CD14-positive monocyte (primary cell): ENCODE results near the gene MAP3K3. TPM values are rescaled to one million over a fixed set of nuclear protein-coding genes. Genes with fewer than 3 reads are reported as not detected.

Source experiments
- DNase-seq, 3 donors: peaks; one replicate each; pipeline ENCODE4 v3.0.0-alpha.2; 2011 to 2022
- H2AFZ ChIP-seq: 2 replicates; pipeline ENCODE4 v1.6.0; 2012; ENCODE audit warnings: mild to moderate bottlenecking, low read depth, low read length, inconsistent platforms; ENCODE audit not compliant: insufficient read depth, poor library complexity, severe bottlenecking
- H3K27ac ChIP-seq, 2 donors: 1 replicate in 1 of 2; 2 replicates in 1 of 2; pipeline ENCODE4 v1.5.1; 2012 to 2013; ENCODE audit warnings: low read length in 2 of 2, control low read depth in 1 of 2, inconsistent platforms in 1 of 2, low read depth in 1 of 2, mild to moderate bottlenecking in 1 of 2
- H3K27me3 ChIP-seq, 2 donors: one replicate each; pipeline versions ENCODE4 v1.6.0 to v1.6.1; 2011 to 2013; ENCODE audit warnings: low read length in 2 of 2; ENCODE audit not compliant: control insufficient read depth in 2 of 2, insufficient read depth in 2 of 2
- H3K36me3 ChIP-seq, 2 donors: replicated peaks in 1 of 2; 1 replicate in 1 of 2; 2 replicates in 1 of 2; pipeline versions ENCODE4 v1.5.1 to v1.6.1; 2012 to 2013; ENCODE audit warnings: low read length in 2 of 2, control low read depth in 1 of 2, inconsistent platforms in 1 of 2, mild to moderate bottlenecking in 1 of 2; ENCODE audit not compliant: insufficient read depth in 2 of 2, control insufficient read depth in 1 of 2
- H3K4me1 ChIP-seq, 2 donors: 1 replicate in 1 of 2; 2 replicates in 1 of 2; pipeline versions ENCODE4 v1.5.1 to v1.6.1; 2012 to 2013; ENCODE audit warnings: low read length in 2 of 2, control low read depth in 1 of 2, inconsistent platforms in 1 of 2, mild to moderate bottlenecking in 1 of 2, moderate library complexity in 1 of 2; ENCODE audit not compliant: insufficient read depth in 2 of 2, control insufficient read depth in 1 of 2
- H3K4me2 ChIP-seq: replicated peaks from 2 replicates; pipeline ENCODE3; 2012; ENCODE audit warnings: low read length, moderate library complexity, mild to moderate bottlenecking; ENCODE audit not compliant: poor library complexity, severe bottlenecking; ENCODE audit errors: extremely low read depth
- H3K4me3 ChIP-seq, 3 experiments: fragments of 200-600 bp in 1 of 3; sonication (generic) in 1 of 3; replicated peaks in 1 of 3; 1 replicate in 2 of 3; 2 replicates in 1 of 3; pipeline ENCODE4 v1.5.1; 2011 to 2013; ENCODE audit warnings: low read length in 3 of 3, mild to moderate bottlenecking in 3 of 3, control low read depth in 2 of 3, low read depth in 2 of 3, inconsistent platforms in 1 of 3, moderate library complexity in 1 of 3
- H3K79me2 ChIP-seq: 2 replicates; pipeline ENCODE4 v1.6.0; 2012; ENCODE audit warnings: mild to moderate bottlenecking, control low read depth, inconsistent platforms, low read length, moderate library complexity; ENCODE audit not compliant: insufficient read depth
- H3K9ac ChIP-seq: 2 replicates; pipeline ENCODE4 v1.6.0; 2017; ENCODE audit warnings: low read length, mild to moderate bottlenecking; ENCODE audit not compliant: insufficient read depth, poor library complexity, severe bottlenecking
- H3K9me3 ChIP-seq, 2 donors: replicated peaks in 1 of 2; 1 replicate in 1 of 2; 2 replicates in 1 of 2; pipeline versions ENCODE4 v1.5.1 to v1.6.1; 2012 to 2013; ENCODE audit warnings: low read length in 2 of 2, control low read depth in 1 of 2; ENCODE audit not compliant: control insufficient read depth in 1 of 2, insufficient read depth in 1 of 2
- H4K20me1 ChIP-seq: 2 replicates; pipeline ENCODE4 v1.6.0; 2012; ENCODE audit warnings: mild to moderate bottlenecking, low read length, control low read depth, moderate library complexity; ENCODE audit not compliant: insufficient read depth
- H3K27ac Mint-ChIP-seq, 7 donors: one replicate each; pipeline ENCODE4 v1.8.0; 2020; ENCODE audit warnings: mild to moderate bottlenecking in 7 of 7, mixed read lengths in 7 of 7, moderate library complexity in 6 of 7, inconsistent platforms in 2 of 7
- H3K27me3 Mint-ChIP-seq, 3 donors: one replicate each; pipeline ENCODE4 v1.8.0; 2021 to 2022; ENCODE audit warnings: low read depth in 3 of 3, mild to moderate bottlenecking in 3 of 3, mixed read lengths in 3 of 3, moderate library complexity in 3 of 3, inconsistent platforms in 1 of 3
- H3K36me3 Mint-ChIP-seq, 2 donors: one replicate each; pipeline ENCODE4 v1.8.0; 2020; ENCODE audit warnings: mixed read lengths in 2 of 2, inconsistent platforms in 1 of 2, mild to moderate bottlenecking in 1 of 2
- H3K4me1 Mint-ChIP-seq: one replicate; pipeline ENCODE4 v1.8.0; 2020; ENCODE audit warnings: mild to moderate bottlenecking, mixed read lengths
- H3K4me3 Mint-ChIP-seq, 2 donors: one replicate each; pipeline ENCODE4 v1.8.0; 2020; ENCODE audit warnings: mild to moderate bottlenecking in 2 of 2, mixed read lengths in 2 of 2, moderate library complexity in 1 of 2
- H3K9me3 Mint-ChIP-seq, 7 donors: one replicate each; pipeline ENCODE4 v1.8.0; 2020 to 2022; ENCODE audit warnings: mixed read lengths in 7 of 7, mild to moderate bottlenecking in 6 of 7, moderate library complexity in 6 of 7, inconsistent platforms in 2 of 7
- WGBS: methylation state at CpG from one replicate; pipeline ENCODE4 v1.1.5; 2013; ENCODE audit warnings: missing lambda C conversion rate; ENCODE audit not compliant: insufficient coverage; 5-methylcytosine and 5-hydroxymethylcytosine counted together
- intact Hi-C, 2 donors: fragments of 100-400 bp; cut with micrococcal nuclease; formaldehyde crosslinking; loops; one replicate each; pipeline versions ENCODE4 v1.15.0 to v1.15.1; 2023
- polyA plus RNA-seq, 3 donors: library from polyadenylated mRNA; depleted of rRNA in 1 of 3; unstranded in 2 of 3; stranded (reverse) in 1 of 3; fragments of 300-500 nt in 2 of 3; fragments of >200 nt in 1 of 3; fragmentation: Illumina TruSeq in 2 of 3; gene quantifications; 1 replicate in 2 of 3; 2 replicates in 1 of 3; pipeline ENCODE4 v1.2.3, GENCODE V29; 2012 to 2021
- TF ChIP-seq, protein P1 (sequence below): fragments of 200-600 bp; IDR thresholded peaks from one replicate; pipeline ENCODE4 v1.8.0; 2022; ENCODE audit warnings: antibody characterized with exemption, mild to moderate bottlenecking

The MAP3K3 gene
- polyA plus RNA-seq, 3 donors = 52.2 to 219 (median 63.6) TPM

DNA sequence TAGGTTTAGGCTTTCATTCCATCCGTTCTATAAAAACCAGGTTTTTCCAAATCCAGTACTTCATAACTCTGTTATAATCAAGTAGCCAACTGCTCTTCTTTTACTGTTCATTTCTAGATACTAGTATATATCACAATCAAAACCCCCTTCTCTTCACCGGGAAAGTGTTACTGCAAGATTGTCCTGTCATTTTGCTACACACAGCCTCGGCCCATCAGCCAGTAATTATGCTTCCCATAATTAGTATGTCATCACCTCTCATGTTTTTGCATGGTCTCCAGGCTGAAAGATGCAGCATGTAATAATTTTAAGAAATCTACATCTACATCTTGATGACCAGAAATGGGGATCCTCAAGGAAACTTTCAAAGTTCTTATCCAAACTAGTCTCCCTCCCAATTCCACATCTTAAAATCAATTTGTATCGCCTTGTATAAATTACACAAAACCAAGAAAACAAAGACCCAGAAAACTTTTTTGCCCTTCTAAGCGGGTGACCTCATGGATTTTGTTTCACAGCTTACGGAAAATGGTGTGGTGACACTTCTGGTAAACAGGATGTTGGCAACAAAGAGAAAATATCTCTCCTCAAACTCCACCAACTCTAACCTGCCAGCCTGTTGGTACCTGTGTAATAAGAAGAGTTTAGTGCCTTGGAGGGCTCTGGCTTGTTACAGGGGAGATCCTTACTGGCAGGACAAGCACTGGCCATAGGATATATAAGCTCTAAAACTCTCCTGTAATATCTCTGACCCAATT is 12.2 kb upstream of the MAP3K3 start:
- Mint-ChIP-seq H3K27ac (no peak overlapping the region), H3K4me3 (no peak overlapping the region), H3K36me3 (peaks cover 54 to 60% of the 10 kb centered on the region in 2 donors), H3K27me3 (peaks cover 0 to 2% (median 1%) of the 10 kb centered on the region in 3 donors), H3K4me1 (peaks cover 2% of the 10 kb centered on the region), H3K9me3 (no peaks in the 10 kb centered on the region)
- Histone ChIP-seq H3K36me3 (peaks cover 43 to 65% of the 10 kb centered on the region in 2 donors), H4K20me1 (no peaks in the 10 kb centered on the region), H3K9ac (no peak overlapping the region), H3K79me2 (no peaks in the 10 kb centered on the region), H3K27ac (no peak overlapping the region), H3K27me3 (no peaks in the 10 kb centered on the region), H2AFZ (no peak overlapping the region), H3K9me3 (no peaks in the 10 kb centered on the region), H3K4me2 (no peak overlapping the region), H3K4me3 (no peak overlapping the region), H3K4me1 (no peaks in the 10 kb centered on the region)
- intact Hi-C loops = loop anchor here in 1 of 2 donors (5.0 kb wide), 1 partner anchor 183 kb away; no protein-coding TSS in a partner anchor
- 100% methylated on average over 3 of the region's 6 CpGs for WGBS
- TF ChIP-seq, protein P1, sequence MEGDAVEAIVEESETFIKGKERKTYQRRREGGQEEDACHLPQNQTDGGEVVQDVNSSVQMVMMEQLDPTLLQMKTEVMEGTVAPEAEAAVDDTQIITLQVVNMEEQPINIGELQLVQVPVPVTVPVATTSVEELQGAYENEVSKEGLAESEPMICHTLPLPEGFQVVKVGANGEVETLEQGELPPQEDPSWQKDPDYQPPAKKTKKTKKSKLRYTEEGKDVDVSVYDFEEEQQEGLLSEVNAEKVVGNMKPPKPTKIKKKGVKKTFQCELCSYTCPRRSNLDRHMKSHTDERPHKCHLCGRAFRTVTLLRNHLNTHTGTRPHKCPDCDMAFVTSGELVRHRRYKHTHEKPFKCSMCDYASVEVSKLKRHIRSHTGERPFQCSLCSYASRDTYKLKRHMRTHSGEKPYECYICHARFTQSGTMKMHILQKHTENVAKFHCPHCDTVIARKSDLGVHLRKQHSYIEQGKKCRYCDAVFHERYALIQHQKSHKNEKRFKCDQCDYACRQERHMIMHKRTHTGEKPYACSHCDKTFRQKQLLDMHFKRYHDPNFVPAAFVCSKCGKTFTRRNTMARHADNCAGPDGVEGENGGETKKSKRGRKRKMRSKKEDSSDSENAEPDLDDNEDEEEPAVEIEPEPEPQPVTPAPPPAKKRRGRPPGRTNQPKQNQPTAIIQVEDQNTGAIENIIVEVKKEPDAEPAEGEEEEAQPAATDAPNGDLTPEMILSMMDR = no peak
- DNase-seq = no peak

- H4K20me1 ChIP-seq = no peaks in the 10 kb centered on the region
- Mint-ChIP-seq H3K9me3 (no peaks in the 10 kb centered on the region), H3K4me3 (no peak overlapping the region), H3K27me3 (peaks cover 0 to 2% (median 1%) of the 10 kb centered on the region in 3 donors), H3K4me1 (peaks cover 2% of the 10 kb centered on the region), H3K27ac (peak overlapping the region in 2 of 7 donors; percentile 34 to 59), H3K36me3 (peaks cover 45 to 52% of the 10 kb centered on the region in 2 donors)
- H3K4me2 ChIP-seq = no peak overlapping the region
- H3K9me3 ChIP-seq = no peaks in the 10 kb centered on the region
- intact Hi-C loops = loop anchor here in 1 of 2 donors (5.0 kb wide), 1 partner anchor 184 kb away; no protein-coding TSS in a partner anchor
- DNase-seq = no peak
- H2AFZ ChIP-seq = no peak overlapping the region
- H3K27me3 ChIP-seq = no peaks in the 10 kb centered on the region
- no peaks in the 10 kb centered on the region for H3K4me1 ChIP-seq
- WGBS = 100% methylated on average over 9 of the region's 10 CpGs
- peaks cover 34 to 56% of the 10 kb centered on the region in 2 donors for H3K36me3 ChIP-seq
- TF ChIP-seq, protein P1 = no peak
- no peaks in the 10 kb centered on the region for H3K79me2 ChIP-seq
- no peak overlapping the region for H3K27ac ChIP-seq
- H3K9ac ChIP-seq = no peak overlapping the region
- H3K4me3 ChIP-seq = no peak overlapping the region
Observed at GRCh38 chr17:63610854-63611253, 11.4 kb upstream of the MAP3K3 start.
